Measurements from ENCODE around the gene PAPOLA. TPM values are rescaled to one million over a fixed set of nuclear protein-coding genes. Genes with fewer than 3 reads are reported as not detected.

The PAPOLA gene
- total and polyA plus RNA-seq, 4 experiments from 2014 or later = 74.3 to 244 (median 157) TPM

DNA sequence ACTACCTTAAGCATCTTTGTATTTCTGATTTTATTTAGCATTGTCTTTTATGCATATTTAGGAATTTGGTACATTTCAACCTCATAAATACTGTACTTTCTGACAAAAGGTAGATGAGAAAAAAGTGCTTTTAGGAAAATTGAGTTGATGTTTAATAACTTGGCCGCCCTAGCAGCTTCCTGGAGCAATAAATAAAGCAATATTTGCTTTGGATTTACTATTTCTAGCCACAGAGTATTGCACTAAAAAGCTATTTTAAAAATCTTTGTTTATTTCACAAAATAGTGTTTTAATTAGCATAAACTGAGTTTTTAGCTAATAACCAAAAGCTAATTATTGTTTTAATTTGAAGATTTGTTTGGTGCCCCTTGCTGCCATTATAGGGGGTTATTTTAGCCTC lies 9.5 kb downstream of the PAPOLA start:
- Histone ChIP-seq H3K4me1 (ENCODE audit: insufficient read depth, low read length) (peaks cover 91% of the 10 kb centered on the region), H3K27me3 (ENCODE audit: insufficient read depth, low read length) (no peaks in the 10 kb centered on the region), H3K9me3 (ENCODE audit: control insufficient read depth in 1 of 2, low read length in 2 of 2) (no peaks in the 10 kb centered on the region), H3K4me3 (ENCODE audit: low read length in 2 of 2) (no peak overlapping the region), H3K27ac (ENCODE audit: low read depth, low read length) (no peak overlapping the region), H3K36me3 (ENCODE audit: insufficient read depth, low read length) (no peaks in the 10 kb centered on the region)
- Mint-ChIP-seq H3K4me3 (peak overlapping the region in 6 of 8 donors; percentile 3 to 71 (median 54)), H3K36me3 (peaks cover 0 to 3% of the 10 kb centered on the region in 2 donors), H3K27ac (peak overlapping the region in 3 of 7 donors; percentile 2 to 68 (median 50)), H3K9me3 (no peaks in the 10 kb centered on the region), H3K4me1 (peaks cover 52 to 91% (median 74%) of the 10 kb centered on the region in 4 donors), H3K27me3 (no peaks in the 10 kb centered on the region)
- intact Hi-C loops (cut with micrococcal nuclease) = no loop called here
- POLR2A ChIA-PET (ENCODE audit: partially characterized antibody) = interaction anchor here (1.6 kb wide), 1 partner anchor 9 kb away, joined by 5 read pairs; no protein-coding TSS in a partner anchor
- CTCF ChIA-PET (ENCODE audit: partially characterized antibody) = no interaction called here
- no peak for DNase-seq

DNA sequence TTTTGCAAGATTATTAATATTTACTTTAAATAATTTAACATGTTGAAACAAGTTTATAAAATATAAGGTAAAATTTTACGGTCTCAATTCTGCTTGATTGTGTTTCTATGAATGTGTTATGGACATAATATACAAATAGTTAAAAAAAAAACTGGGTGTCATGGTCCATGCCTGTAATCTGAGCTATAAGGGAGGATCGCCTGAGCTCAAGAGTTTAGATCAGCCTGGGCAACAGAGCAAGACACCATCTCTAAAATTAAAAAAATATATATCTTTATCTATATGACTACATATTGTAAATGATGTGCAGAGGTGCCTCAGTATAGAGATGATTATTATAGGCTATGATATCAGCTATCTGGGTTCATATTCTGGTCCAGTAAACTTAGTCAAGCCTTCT lies 9.9 kb downstream of the PAPOLA start:
- Mint-ChIP-seq H3K9me3 (no peaks in the 10 kb centered on the region), H3K4me3 (peak overlapping the region in 4 of 8 donors; percentile 38 to 68 (median 47)), H3K36me3 (peaks cover 0 to 3% of the 10 kb centered on the region in 2 donors), H3K27me3 (no peaks in the 10 kb centered on the region), H3K4me1 (peaks cover 57 to 91% (median 77%) of the 10 kb centered on the region in 4 donors), H3K27ac (no peak overlapping the region)
- H3K9me3 ChIP-seq (ENCODE audit: control insufficient read depth in 1 of 2, low read length in 2 of 2) = no peaks in the 10 kb centered on the region
- H3K4me3 ChIP-seq (ENCODE audit: low read length in 2 of 2) = no peak overlapping the region
- no peak for DNase-seq
- H3K27ac ChIP-seq (ENCODE audit: low read depth, low read length) = no peak overlapping the region
- intact Hi-C loops (cut with micrococcal nuclease) = no loop called here
- ChIA-PET CTCF (ENCODE audit: partially characterized antibody) (no interaction called here), POLR2A (ENCODE audit: partially characterized antibody) (interaction anchor here (1.6 kb wide), 1 partner anchor 9 kb away, joined by 5 read pairs; no protein-coding TSS in a partner anchor)
- H3K36me3 ChIP-seq (ENCODE audit: insufficient read depth, low read length) = no peaks in the 10 kb centered on the region
- H3K27me3 ChIP-seq (ENCODE audit: insufficient read depth, low read length) = no peaks in the 10 kb centered on the region
- H3K4me1 ChIP-seq (ENCODE audit: insufficient read depth, low read length) = peaks cover 91% of the 10 kb centered on the region

DNA sequence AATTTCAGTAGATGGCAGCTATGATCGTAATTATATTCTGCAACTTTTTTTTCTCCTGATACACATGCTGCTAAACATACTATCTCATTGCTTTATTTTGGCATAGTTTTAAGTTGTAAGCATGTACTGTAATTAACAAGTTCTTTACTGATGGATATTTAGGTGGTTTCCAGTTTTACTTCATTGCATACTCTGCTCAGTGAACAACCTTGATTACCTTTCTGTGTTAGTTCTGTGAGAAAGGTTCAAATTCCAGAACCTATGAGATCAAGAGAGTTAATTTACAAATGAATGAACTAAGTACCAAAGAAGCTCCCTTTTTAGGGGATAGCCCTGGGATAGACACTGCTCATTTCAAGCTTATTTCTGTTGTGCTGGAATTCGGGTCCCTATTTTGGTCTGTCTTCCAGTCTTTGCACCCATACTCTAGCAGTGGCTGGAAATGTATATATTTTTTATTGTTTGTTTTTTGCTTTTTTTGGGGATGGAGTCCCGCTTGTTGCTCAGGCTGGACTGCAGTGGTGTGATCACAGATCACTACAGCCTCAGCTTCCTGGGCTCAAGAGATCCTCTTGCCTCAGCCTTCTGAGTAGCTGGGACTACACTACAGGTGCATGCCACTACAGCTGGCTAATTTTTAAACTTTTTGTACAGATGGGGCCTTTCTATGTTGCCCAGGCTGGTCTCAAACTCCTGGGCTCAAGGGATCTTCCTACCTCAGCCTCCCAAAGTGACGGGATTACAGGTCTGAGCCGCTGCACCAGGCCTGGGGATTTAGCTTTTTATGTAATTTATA lies 10.6 kb downstream of the PAPOLA start:
- ChIA-PET CTCF (ENCODE audit: partially characterized antibody) (no interaction called here), POLR2A (ENCODE audit: partially characterized antibody) (interaction anchor here (1.6 kb wide), 1 partner anchor 10 kb away, joined by 5 read pairs; no protein-coding TSS in a partner anchor)

DNA sequence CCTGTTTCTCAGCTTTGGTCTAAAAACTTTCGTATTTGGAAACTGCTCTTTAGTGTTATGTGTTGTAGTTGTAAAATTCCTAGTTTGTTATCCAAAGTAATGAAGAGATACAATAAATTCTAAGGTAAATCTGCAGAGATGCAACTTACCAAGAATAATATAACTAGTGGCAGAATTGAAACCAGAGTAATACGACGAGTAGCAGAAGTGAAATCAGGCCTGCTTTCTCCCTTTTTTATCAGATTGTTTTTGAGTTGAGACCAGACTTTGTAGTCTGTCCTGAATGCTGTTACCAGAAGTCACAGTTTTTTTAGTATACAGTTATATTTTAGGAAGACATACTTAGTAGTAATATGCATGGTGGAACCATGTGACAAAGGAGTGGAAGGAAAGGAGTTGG lies 12.5 kb downstream of the PAPOLA start:
- Histone ChIP-seq H3K36me3 (ENCODE audit: insufficient read depth, low read length) (no peaks in the 10 kb centered on the region), H3K9me3 (ENCODE audit: control insufficient read depth in 1 of 2, low read length in 2 of 2) (no peaks in the 10 kb centered on the region), H3K27me3 (ENCODE audit: insufficient read depth, low read length) (no peaks in the 10 kb centered on the region), H3K4me1 (ENCODE audit: insufficient read depth, low read length) (peaks cover 80% of the 10 kb centered on the region), H3K4me3 (ENCODE audit: low read length in 2 of 2) (no peak overlapping the region), H3K27ac (ENCODE audit: low read depth, low read length) (no peak overlapping the region)
- CTCF ChIA-PET (ENCODE audit: partially characterized antibody) = no interaction called here
- Mint-ChIP-seq H3K27ac (peak overlapping the region in 4 of 7 donors; percentile 3 to 76 (median 29)), H3K27me3 (no peaks in the 10 kb centered on the region), H3K36me3 (peaks cover 0 to 6% of the 10 kb centered on the region in 2 donors), H3K4me1 (peaks cover 51 to 85% (median 65%) of the 10 kb centered on the region in 4 donors), H3K9me3 (no peaks in the 10 kb centered on the region), H3K4me3 (peak overlapping the region in 4 of 8 donors; percentile 4 to 63 (median 12))
- POLR2A ChIA-PET (ENCODE audit: partially characterized antibody) = interaction anchor here (1.0 kb wide), 1 partner anchor 15 kb away, joined by 3 read pairs; no protein-coding TSS in a partner anchor
- intact Hi-C loops (cut with micrococcal nuclease) = no loop called here
- no peak for DNase-seq

More for the DNA sequence above, 10.6 kb downstream of the PAPOLA start:
- peaks cover 0 to 5% of the 10 kb centered on the region in 2 donors for H3K36me3 Mint-ChIP-seq
- Histone ChIP-seq H3K4me3 (ENCODE audit: low read length in 2 of 2) (no peak overlapping the region), H3K9me3 (ENCODE audit: control insufficient read depth in 1 of 2, low read length in 2 of 2) (no peaks in the 10 kb centered on the region), H3K4me1 (ENCODE audit: insufficient read depth, low read length) (peaks cover 94% of the 10 kb centered on the region), H3K27ac (ENCODE audit: low read depth, low read length) (no peak overlapping the region), H3K36me3 (ENCODE audit: insufficient read depth, low read length) (no peaks in the 10 kb centered on the region), H3K27me3 (ENCODE audit: insufficient read depth, low read length) (no peaks in the 10 kb centered on the region)
- H3K27me3 Mint-ChIP-seq = no peaks in the 10 kb centered on the region
- no peak for DNase-seq
- H3K4me3 Mint-ChIP-seq = peak overlapping the region in 6 of 8 donors; percentile 34 to 68 (median 46)
- intact Hi-C loops (cut with micrococcal nuclease) = no loop called here
- peaks cover 61 to 97% (median 80%) of the 10 kb centered on the region in 4 donors for H3K4me1 Mint-ChIP-seq
- no peaks in the 10 kb centered on the region for H3K9me3 Mint-ChIP-seq
- H3K27ac Mint-ChIP-seq = peak overlapping the region in 1 of 7 donors; percentile 6

DNA sequence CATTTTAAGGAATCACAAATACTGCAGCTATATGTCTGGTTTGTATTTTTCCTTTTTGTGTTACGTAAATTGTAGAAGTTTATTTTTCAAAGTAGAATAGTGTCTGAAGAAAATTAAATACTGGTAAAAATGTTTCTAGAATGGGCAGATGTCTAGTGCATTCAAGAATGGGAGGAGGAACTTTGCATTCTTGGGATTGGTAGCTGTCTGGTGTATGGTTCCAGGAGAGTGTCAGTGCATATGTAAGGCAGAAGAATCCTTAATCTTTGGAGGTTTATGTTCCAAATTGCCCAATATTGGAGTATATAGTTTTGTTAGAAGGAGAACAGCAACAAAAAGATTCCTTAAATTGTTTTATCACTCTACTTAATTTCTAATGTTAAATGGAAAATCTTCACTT lies 13.5 kb downstream of the PAPOLA start:
- no peak for DNase-seq
- no peaks in the 10 kb centered on the region for H3K27me3 ChIP-seq (ENCODE audit: insufficient read depth, low read length)
- H3K36me3 Mint-ChIP-seq = peaks cover 6 to 13% of the 10 kb centered on the region in 2 donors
- intact Hi-C loops (cut with micrococcal nuclease) = no loop called here
- no peaks in the 10 kb centered on the region for H3K9me3 Mint-ChIP-seq
- H3K4me3 Mint-ChIP-seq = peak overlapping the region in 1 of 8 donors; percentile 7
- no peak overlapping the region for H3K4me3 ChIP-seq (ENCODE audit: low read length in 2 of 2)
- no peaks in the 10 kb centered on the region for H3K36me3 ChIP-seq (ENCODE audit: insufficient read depth, low read length)
- CTCF ChIA-PET (ENCODE audit: partially characterized antibody) = no interaction called here
- peak overlapping the region in 2 of 7 donors; percentile 9 to 83 for H3K27ac Mint-ChIP-seq
- peaks cover 70% of the 10 kb centered on the region for H3K4me1 ChIP-seq (ENCODE audit: insufficient read depth, low read length)
- H3K9me3 ChIP-seq (ENCODE audit: control insufficient read depth in 1 of 2, low read length in 2 of 2) = no peaks in the 10 kb centered on the region
- no peak overlapping the region for H3K27ac ChIP-seq (ENCODE audit: low read depth, low read length)
- POLR2A ChIA-PET (ENCODE audit: partially characterized antibody) = no interaction called here
- peaks cover 46 to 80% (median 62%) of the 10 kb centered on the region in 4 donors for H3K4me1 Mint-ChIP-seq
- no peaks in the 10 kb centered on the region for H3K27me3 Mint-ChIP-seq

DNA sequence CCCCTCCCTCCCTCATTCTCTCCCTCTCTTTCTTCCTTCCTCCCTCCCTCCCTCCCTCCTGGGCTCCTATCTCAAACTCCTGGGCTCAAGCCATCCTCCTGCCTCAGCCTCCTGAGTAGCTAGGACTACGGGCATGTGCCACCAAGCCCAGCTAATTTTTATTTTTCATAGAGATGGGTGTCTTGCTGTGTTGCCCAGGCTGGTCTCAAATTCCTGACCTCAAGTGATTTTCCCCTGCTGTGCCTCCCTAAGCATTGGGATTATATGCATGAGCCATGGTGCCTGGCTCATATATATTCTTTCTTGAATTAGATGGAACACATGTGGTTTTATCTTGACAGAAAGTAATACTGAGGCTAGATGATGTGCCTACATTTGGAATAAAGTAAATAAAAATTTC lies 14.2 kb downstream of the PAPOLA start:
- Mint-ChIP-seq H3K27me3 (no peaks in the 10 kb centered on the region), H3K9me3 (no peaks in the 10 kb centered on the region), H3K27ac (peak overlapping the region in 2 of 7 donors; percentile 30 to 70), H3K36me3 (peaks cover 7 to 17% of the 10 kb centered on the region in 2 donors), H3K4me3 (no peak overlapping the region), H3K4me1 (peaks cover 41 to 73% (median 56%) of the 10 kb centered on the region in 4 donors)
- DNase-seq = no peak
- intact Hi-C loops (cut with micrococcal nuclease) = no loop called here
- POLR2A ChIA-PET (ENCODE audit: partially characterized antibody) = no interaction called here
- H3K27ac ChIP-seq (ENCODE audit: low read depth, low read length) = no peak overlapping the region
- H3K4me1 ChIP-seq (ENCODE audit: insufficient read depth, low read length) = peaks cover 63% of the 10 kb centered on the region
- no peaks in the 10 kb centered on the region for H3K27me3 ChIP-seq (ENCODE audit: insufficient read depth, low read length)
- H3K4me3 ChIP-seq (ENCODE audit: low read length in 2 of 2) = no peak overlapping the region
- CTCF ChIA-PET (ENCODE audit: partially characterized antibody) = no interaction called here
- no peaks in the 10 kb centered on the region for H3K36me3 ChIP-seq (ENCODE audit: insufficient read depth, low read length)
- H3K9me3 ChIP-seq (ENCODE audit: control insufficient read depth in 1 of 2, low read length in 2 of 2) = no peaks in the 10 kb centered on the region

DNA sequence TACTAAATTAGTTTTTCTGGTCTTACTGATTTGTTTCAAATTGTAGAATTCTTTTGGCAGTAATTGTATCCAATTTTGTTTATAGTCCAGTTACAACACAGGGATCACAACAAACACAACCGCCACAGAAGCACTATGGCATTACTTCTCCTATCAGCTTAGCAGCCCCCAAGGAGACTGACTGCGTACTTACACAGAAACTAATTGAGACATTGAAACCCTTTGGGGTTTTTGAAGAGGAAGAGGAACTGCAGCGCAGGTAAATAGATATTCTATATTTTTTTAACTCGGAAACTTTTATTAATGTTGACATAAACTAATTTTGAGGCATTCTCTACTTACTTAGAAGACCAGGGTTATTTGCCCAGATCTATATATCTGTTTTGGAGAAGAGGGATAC lies 17.8 kb downstream of the PAPOLA start:
- Mint-ChIP-seq H3K4me3 (no peak overlapping the region), H3K27ac (peak overlapping the region in 1 of 7 donors; percentile 35), H3K9me3 (no peaks in the 10 kb centered on the region), H3K27me3 (no peaks in the 10 kb centered on the region), H3K36me3 (peaks cover 16 to 36% of the 10 kb centered on the region in 2 donors), H3K4me1 (peaks cover 27 to 41% (median 31%) of the 10 kb centered on the region in 4 donors)
- peaks cover 31% of the 10 kb centered on the region for H3K4me1 ChIP-seq (ENCODE audit: insufficient read depth, low read length)
- ChIA-PET CTCF (ENCODE audit: partially characterized antibody) (no interaction called here), POLR2A (ENCODE audit: partially characterized antibody) (interaction anchor here (1.0 kb wide), 1 partner anchor 11 kb away, joined by 3 read pairs; no protein-coding TSS in a partner anchor)
- H3K27me3 ChIP-seq (ENCODE audit: insufficient read depth, low read length) = no peaks in the 10 kb centered on the region
- H3K36me3 ChIP-seq (ENCODE audit: insufficient read depth, low read length) = peaks cover 15% of the 10 kb centered on the region
- no peak overlapping the region for H3K4me3 ChIP-seq (ENCODE audit: low read length in 2 of 2)
- no peaks in the 10 kb centered on the region for H3K9me3 ChIP-seq (ENCODE audit: control insufficient read depth in 1 of 2, low read length in 2 of 2)
- intact Hi-C loops (cut with micrococcal nuclease) = no loop called here
- H3K27ac ChIP-seq (ENCODE audit: low read depth, low read length) = no peak overlapping the region
- no peak for DNase-seq
